PC-9 (cell line): ENCODE measurements around the gene HS6ST3.

Source experiments
- CTCF ChIP-seq: fragments of 200-600 bp; sonication (generic); conservative IDR thresholded peaks from 2 replicates; pipeline ENCODE4 v1.6.1; 2017; ENCODE audit warnings: mixed run types, antibody characterized with exemption, mild to moderate bottlenecking, moderate library complexity
- EZH2 ChIP-seq: fragments of 200-600 bp; sonication (generic); IDR thresholded peaks from 2 replicates; pipeline ENCODE4 v1.8.0; 2017; ENCODE audit warnings: antibody characterized with exemption, low read depth

- TF ChIP-seq CTCF (no peak), EZH2 (no peak)
Measured at GRCh38 chr13:96203471-96203870, 113.6 kb downstream of the HS6ST3 start.
